Activated CD8-positive, alpha-beta memory T cell treated with anti-CD3 and anti-CD28 coated beads, Interleukin-2, amount 50 U/mL, for 4 hours (primary cell): Measurements from ENCODE around the gene TBR1.

Experiments used
- DNase-seq: peaks from one replicate; pipeline ENCODE4 v3.0.0-alpha.2; 2020

The TBR1 gene

GRCh38 chr2:161430386-161430785 is 14.3 kb downstream of the TBR1 start:
- no peak for DNase-seq

DNA sequence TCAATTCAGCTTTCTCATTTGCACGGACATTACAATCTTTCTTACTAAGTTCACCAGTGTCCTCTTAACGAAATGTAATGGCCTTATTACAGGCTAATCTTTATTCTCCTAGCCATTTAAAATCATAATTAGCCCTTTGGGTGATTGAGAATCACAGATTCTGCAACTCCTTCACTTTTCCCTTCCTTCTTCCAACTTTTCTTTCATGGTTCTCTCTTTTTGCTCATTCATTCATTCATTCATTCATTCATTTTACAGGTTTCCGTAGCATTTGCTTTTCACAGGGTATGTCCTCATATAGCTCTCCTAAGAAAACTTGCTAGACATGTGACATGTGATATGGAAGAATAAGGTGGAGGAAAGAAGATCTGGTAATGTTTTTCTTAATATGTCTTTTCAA is 16.0 kb downstream of the TBR1 start:
- DNase-seq, result no peak

- DNase-seq, result no peak
Observed at GRCh38 chr2:161434118-161434517, 18.0 kb downstream of the TBR1 start.

DNA sequence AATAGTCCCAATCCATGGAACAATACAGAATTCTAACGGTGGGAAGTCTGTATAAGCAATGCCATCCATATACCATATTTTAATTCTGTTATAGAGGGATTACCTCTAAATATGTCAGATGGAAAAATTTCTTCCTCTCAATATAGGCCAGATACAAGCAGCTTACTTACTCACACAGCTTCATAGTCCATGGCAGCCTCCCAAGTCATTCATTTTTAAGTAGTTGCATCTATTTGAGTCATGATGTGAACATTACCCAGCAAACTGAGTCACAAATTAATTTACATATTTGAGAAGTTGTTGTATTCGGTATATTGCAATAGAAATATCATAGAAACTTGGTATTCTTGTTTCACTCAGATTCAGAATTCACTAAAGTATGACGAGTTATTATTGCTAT is 20.3 kb downstream of the TBR1 start:
- DNase-seq, result no peak

- no peak for DNase-seq
Observed at GRCh38 chr2:161438598-161438997, 22.5 kb downstream of the TBR1 start.

- no peak for DNase-seq
Observed at GRCh38 chr2:161445097-161445496, 29.0 kb downstream of the TBR1 start.

- no peak for DNase-seq
Observed at GRCh38 chr2:161448431-161448830, 32.3 kb downstream of the TBR1 start.

- DNase-seq, result no peak
Observed at GRCh38 chr2:161471631-161472030, 55.5 kb downstream of the TBR1 start.

DNA sequence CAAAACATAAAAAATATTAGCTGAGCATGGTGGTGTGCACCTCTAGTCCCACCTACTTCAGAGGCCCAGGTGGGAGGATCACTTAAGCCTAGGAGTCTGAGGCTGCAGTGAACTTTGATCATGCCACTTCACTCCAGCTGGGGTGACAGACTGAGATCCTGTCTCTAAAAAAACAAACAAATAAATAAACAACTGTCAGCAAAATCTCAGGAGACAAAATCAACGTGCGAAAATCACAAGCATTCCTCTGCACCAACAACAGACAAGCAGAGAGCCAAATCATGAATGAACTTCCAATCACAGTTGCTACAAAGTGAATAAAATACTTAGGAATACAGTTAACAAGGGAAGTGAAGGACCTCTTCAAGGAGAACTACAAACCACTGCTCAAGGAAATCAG is 58.8 kb downstream of the TBR1 start:
- no peak for DNase-seq
